Right cardiac atrium (tissue), 5 donors: ENCODE measurements around the gene RPS6KA2. TPM values are rescaled to one million over a fixed set of nuclear protein-coding genes. Genes with fewer than 3 reads are reported as not detected.

ENCODE experiments used
- ATAC-seq, 2 donors: fragments of 200-7000 bp; cut with Tn5 transposase; one replicate each; pipeline versions ENCODE4 v1.8.0 to v1.9.1; 2020; ENCODE audit warnings: moderate library complexity in 2 of 2, mild to moderate bottlenecking in 1 of 2
- DNase-seq, 3 donors: peaks; one replicate each; pipeline ENCODE4 v3.0.0-alpha.2; 2020
- H3K27ac ChIP-seq: one replicate; pipeline ENCODE4 v1.5.1; 2013; ENCODE audit warnings: mild to moderate bottlenecking, low read length, control low read depth, moderate library complexity
- H3K27me3 ChIP-seq: one replicate; pipeline ENCODE4 v1.6.1; 2013; ENCODE audit not compliant: control insufficient read depth, insufficient read depth
- H3K4me1 ChIP-seq: one replicate; pipeline ENCODE4 v1.6.1; 2013; ENCODE audit warnings: low read length; ENCODE audit not compliant: control insufficient read depth, insufficient read depth
- H3K4me3 ChIP-seq: one replicate; pipeline ENCODE4 v1.5.1; 2013; ENCODE audit warnings: low read length, control low read depth
- H3K9me3 ChIP-seq: one replicate; pipeline ENCODE4 v1.6.1; 2013; ENCODE audit warnings: low read length; ENCODE audit not compliant: control insufficient read depth
- WGBS: extraction: QIAGEN DNeasy Blood & Tissue Kit; methylation state at CpG from one replicate; pipeline ENCODE4 v1.1.7; 2013; 5-methylcytosine and 5-hydroxymethylcytosine counted together
- intact Hi-C, 4 donors: fragments of 100-400 bp; cut with DNase I; formaldehyde crosslinking; loops; one replicate each; pipeline versions ENCODE4 v1.11.0 to v1.14.0; 2022 to 2023
- polyA plus RNA-seq: library from polyadenylated mRNA; stranded (reverse); fragments of 200-250 nt; gene quantifications from one replicate; pipeline ENCODE4 v1.2.3, GENCODE V29; 2013
- total RNA-seq, 4 donors: library from RNA; stranded (reverse); fragmentation: NEBNext Ultra II Directional; extraction: Animal tissue kit (Norgen Biotek cat#: 25700); gene quantifications; one replicate each; pipeline ENCODE4 v1.2.1, GENCODE V29; 2021
- donor health status: healthy with polysubstance abuse.
- donor health status: DM: no; HTN: yes; CAD: no.
- donor health status: DM: no; HTN: no; CAD: no.
- donor health status: DM: no; HTN: yes; CAD: no; lungs with severe emphysema.
- donor health status: DM: yes; HTN: yes; CAD: no.

Gene RPS6KA2
- total and polyA plus RNA-seq, 5 donors, result 34.0 to 80.9 (median 65.3) TPM

- no peak for DNase-seq
- intact Hi-C loops, result no loop called here
Measured at GRCh38 chr6:166444446-166444845, 182.6 kb downstream of the RPS6KA2 start.

DNA sequence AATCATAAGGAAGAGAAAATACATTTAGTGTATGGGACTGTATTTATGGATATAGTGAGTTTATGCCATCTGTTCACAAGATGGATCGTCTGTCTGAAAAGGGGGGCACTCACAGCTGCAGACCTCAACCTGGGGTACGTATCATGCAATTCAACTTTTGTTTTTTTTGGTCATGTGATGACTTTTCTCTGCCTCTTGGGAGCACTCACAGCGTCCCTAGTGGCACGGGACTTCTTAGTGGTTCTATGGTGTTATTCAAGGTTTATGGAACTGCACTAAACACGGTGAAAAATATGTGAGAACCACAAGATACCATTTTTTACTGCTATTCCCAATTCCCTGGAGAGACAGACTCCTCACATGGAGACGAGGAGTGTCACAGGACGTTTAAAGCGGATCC is 183.9 kb downstream of the RPS6KA2 start:
- 86% methylated on average over 8 of the region's 8 CpGs for whole genome bisulfite sequencing
- no peak for ATAC-seq
- H3K4me1 ChIP-seq, result no peaks in the 10 kb centered on the region
- no peak overlapping the region for H3K27ac ChIP-seq
- no peak for DNase-seq
- no peaks in the 10 kb centered on the region for H3K27me3 ChIP-seq
- intact Hi-C loops, result no loop called here
- H3K9me3 ChIP-seq, result no peaks in the 10 kb centered on the region
- no peak overlapping the region for H3K4me3 ChIP-seq

More at GRCh38 chr6:166444446-166444845, 182.6 kb downstream of the RPS6KA2 start:
- H3K27me3 ChIP-seq, result no peaks in the 10 kb centered on the region
- no peak overlapping the region for H3K27ac ChIP-seq
- ATAC-seq, result no peak
- no peak overlapping the region for H3K4me3 ChIP-seq
- 91% methylated on average over 15 of the region's 15 CpGs for WGBS
- no peaks in the 10 kb centered on the region for H3K4me1 ChIP-seq
- H3K9me3 ChIP-seq, result no peaks in the 10 kb centered on the region

GRCh38 chr6:166442131-166442685 is 184.8 kb downstream of the RPS6KA2 start:
- 77% methylated on average over 18 of the region's 18 CpGs for WGBS
- Histone ChIP-seq H3K27ac (no peak overlapping the region), H3K4me1 (no peaks in the 10 kb centered on the region), H3K27me3 (no peaks in the 10 kb centered on the region), H3K9me3 (no peaks in the 10 kb centered on the region), H3K4me3 (no peak overlapping the region)
- no peak for DNase-seq
- intact Hi-C loops, result no loop called here
- no peak for ATAC-seq

- WGBS, result 63% methylated on average over 19 of the region's 19 CpGs
- Histone ChIP-seq H3K27ac (no peak overlapping the region), H3K27me3 (no peaks in the 10 kb centered on the region), H3K4me1 (no peaks in the 10 kb centered on the region), H3K9me3 (no peaks in the 10 kb centered on the region), H3K4me3 (no peak overlapping the region)
- intact Hi-C loops, result no loop called here
- ATAC-seq (peak in 1 of 2 donors; percentile 12), DNase-seq (no peak)
Measured at GRCh38 chr6:166441325-166442078, 185.5 kb downstream of the RPS6KA2 start.

- ATAC-seq (no peak), DNase-seq (no peak)
- Histone ChIP-seq H3K27me3 (no peaks in the 10 kb centered on the region), H3K4me1 (no peaks in the 10 kb centered on the region), H3K9me3 (no peaks in the 10 kb centered on the region), H3K4me3 (no peak overlapping the region), H3K27ac (no peak overlapping the region)
- 91% methylated on average over 15 of the region's 15 CpGs for WGBS
- intact Hi-C loops, result no loop called here
Measured at GRCh38 chr6:166440729-166441128, 186.3 kb downstream of the RPS6KA2 start.

DNA sequence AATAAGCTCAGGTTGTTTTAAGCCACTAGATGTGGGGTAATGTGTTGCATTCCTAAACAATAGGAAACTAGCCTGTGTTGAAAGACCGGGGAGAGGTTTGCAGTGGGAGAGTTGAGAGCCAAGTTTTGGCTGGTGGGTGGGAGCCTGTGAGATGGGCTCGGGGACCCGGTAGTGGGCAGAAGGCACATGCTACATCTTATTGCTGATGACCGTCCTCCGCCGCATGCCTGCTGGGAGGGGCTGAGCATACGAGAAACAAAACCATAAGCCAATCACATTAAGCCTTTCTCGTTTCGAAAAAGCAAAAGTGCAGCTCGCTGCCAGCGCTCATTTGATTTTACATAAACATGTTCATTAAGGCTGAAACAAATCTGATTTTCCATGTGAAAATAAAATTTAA is 186.9 kb downstream of the RPS6KA2 start:
- DNase-seq (no peak), ATAC-seq (no peak)
- Histone ChIP-seq H3K27ac (no peak overlapping the region), H3K4me1 (no peaks in the 10 kb centered on the region), H3K4me3 (no peak overlapping the region), H3K9me3 (no peaks in the 10 kb centered on the region), H3K27me3 (no peaks in the 10 kb centered on the region)
- intact Hi-C loops, result no loop called here
- 83% methylated on average over 11 of the region's 11 CpGs for WGBS

GRCh38 chr6:166439366-166440091 is 187.5 kb downstream of the RPS6KA2 start:
- H3K4me3 ChIP-seq, result no peak overlapping the region
- no peaks in the 10 kb centered on the region for H3K4me1 ChIP-seq
- WGBS, result 52% methylated on average over 10 of the region's 10 CpGs
- H3K27me3 ChIP-seq, result no peaks in the 10 kb centered on the region
- intact Hi-C loops, result no loop called here
- ATAC-seq (no peak), DNase-seq (no peak)
- H3K9me3 ChIP-seq, result no peaks in the 10 kb centered on the region
- H3K27ac ChIP-seq, result no peak overlapping the region

- Histone ChIP-seq H3K27ac (no peak overlapping the region), H3K9me3 (no peaks in the 10 kb centered on the region), H3K4me1 (no peaks in the 10 kb centered on the region), H3K4me3 (no peak overlapping the region), H3K27me3 (no peaks in the 10 kb centered on the region)
- ATAC-seq (no peak), DNase-seq (no peak)
- 89% methylated on average over 16 of the region's 16 CpGs for WGBS
- intact Hi-C loops, result no loop called here
Measured at GRCh38 chr6:166438211-166438861, 188.7 kb downstream of the RPS6KA2 start.

GRCh38 chr6:166437661-166438060 is 189.4 kb downstream of the RPS6KA2 start:
- Histone ChIP-seq H3K4me1 (no peaks in the 10 kb centered on the region), H3K27me3 (no peaks in the 10 kb centered on the region), H3K27ac (no peak overlapping the region), H3K4me3 (no peak overlapping the region), H3K9me3 (no peaks in the 10 kb centered on the region)
- ATAC-seq (no peak), DNase-seq (no peak)
- WGBS, result 89% methylated on average over 15 of the region's 15 CpGs
- intact Hi-C loops, result no loop called here

DNA sequence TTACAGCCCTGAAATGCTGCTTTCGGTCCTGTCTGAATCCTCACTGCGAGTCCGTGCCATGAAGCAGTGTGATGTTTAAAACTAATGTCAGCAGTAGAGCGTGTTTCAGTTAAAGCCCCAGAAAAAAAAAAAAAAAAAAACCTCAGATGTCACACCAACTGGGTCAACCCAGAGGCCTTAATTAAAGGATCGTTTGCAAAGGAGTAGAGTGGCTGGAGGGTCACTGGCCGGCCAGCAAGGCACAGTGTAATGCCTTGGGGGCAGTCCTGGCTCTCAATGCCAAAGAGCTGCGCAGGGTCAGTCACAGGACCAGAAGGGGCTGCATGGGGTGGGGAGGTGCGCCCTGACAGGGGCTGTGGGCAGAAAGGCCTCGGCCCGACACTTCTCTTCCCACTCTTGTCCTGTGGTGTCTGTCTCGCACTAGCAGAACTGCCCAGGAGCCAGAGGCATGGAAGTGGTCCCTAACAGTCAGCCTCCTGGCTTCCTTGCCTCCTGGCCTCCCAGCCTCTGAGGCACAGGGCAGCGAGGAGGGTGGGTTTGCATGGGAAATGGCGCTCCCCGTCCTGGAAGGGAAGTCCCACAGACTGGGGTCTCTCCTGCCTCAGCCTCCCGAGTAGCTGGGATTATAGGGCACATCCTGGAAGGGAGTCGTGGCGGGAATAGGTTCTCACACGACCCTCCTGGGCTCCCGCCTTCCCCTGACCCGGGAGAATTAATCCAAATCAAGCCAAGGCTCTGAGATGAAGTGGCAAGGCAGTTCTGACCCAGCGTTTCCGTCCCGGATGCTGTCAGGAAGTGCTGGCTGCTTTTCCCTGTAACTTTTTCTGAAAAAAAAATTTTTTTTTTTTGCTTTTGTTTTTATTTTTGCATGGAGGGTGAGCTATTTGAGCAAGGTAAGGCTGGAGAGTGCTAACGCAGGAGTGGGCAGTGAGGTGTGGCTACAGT is 190.6 kb downstream of the RPS6KA2 start:
- ATAC-seq, result peak in 1 of 2 donors; percentile 28
- no peak overlapping the region for H3K27ac ChIP-seq
- H3K27me3 ChIP-seq, result no peaks in the 10 kb centered on the region
- H3K9me3 ChIP-seq, result no peaks in the 10 kb centered on the region
- no peaks in the 10 kb centered on the region for H3K4me1 ChIP-seq
- intact Hi-C loops, result no loop called here
- 81% methylated on average over 24 of the region's 24 CpGs for WGBS
- DNase-seq, result no peak
- no peak overlapping the region for H3K4me3 ChIP-seq
